Keratinocyte (primary cell): ENCODE measurements around the gene THOC1. TPM values are rescaled to one million over a fixed set of nuclear protein-coding genes. Genes with fewer than 3 reads are reported as not detected.

Experiments used
- DNase-seq: peaks from one replicate; pipeline ENCODE4 v3.0.0-alpha.2; 2011; ENCODE audit warnings: low read depth, missing footprints, low spot score
- FAIRE-seq: peaks from 2 replicates; lab custom pipeline; 2011; peaks lifted over from hg19 to GRCh38; lab: Jason Lieb, UNC
- H2AFZ ChIP-seq: 2 replicates; pipeline ENCODE4 v1.6.0; 2012; ENCODE audit warnings: low read length, control low read depth, inconsistent platforms; ENCODE audit not compliant: control insufficient read depth
- H3K27ac ChIP-seq: 2 replicates; pipeline ENCODE4 v1.5.1; 2011; ENCODE audit warnings: low read length; ENCODE audit not compliant: control insufficient read depth, insufficient read depth
- H3K27me3 ChIP-seq: 3 replicates; pipeline ENCODE4 v1.6.0; 2011; ENCODE audit warnings: low read length; ENCODE audit not compliant: control insufficient read depth, insufficient read depth; ENCODE audit errors: extremely low read depth
- H3K36me3 ChIP-seq, 2 experiments: 2 replicates in 1 of 2; 3 replicates in 1 of 2; pipeline ENCODE4 v1.5.1; 2011; ENCODE audit warnings: low read length in 2 of 2, mild to moderate bottlenecking in 1 of 2; ENCODE audit not compliant: control insufficient read depth in 2 of 2, insufficient read depth in 2 of 2; ENCODE audit errors: extremely low read depth in 1 of 2
- H3K4me1 ChIP-seq: 3 replicates; pipeline ENCODE4 v1.5.1; 2011; ENCODE audit warnings: low read length; ENCODE audit not compliant: control insufficient read depth, insufficient read depth; ENCODE audit errors: extremely low read depth
- H3K4me2 ChIP-seq: 3 replicates; pipeline ENCODE4 v1.6.0; 2011; ENCODE audit warnings: low read depth, low read length; ENCODE audit not compliant: control insufficient read depth, insufficient read depth; ENCODE audit errors: extremely low read depth
- H3K4me3 ChIP-seq, 3 experiments: fragments of 200-600 bp in 1 of 3; sonication (generic) in 1 of 3; 2 replicates in 2 of 3; 3 replicates in 1 of 3; pipeline ENCODE4 v1.5.1; 2011 to 2016; ENCODE audit warnings: low read length in 3 of 3, mild to moderate bottlenecking in 3 of 3, control low read depth in 2 of 3, inconsistent platforms in 1 of 3, low read depth in 1 of 3, mixed read lengths in 1 of 3, mixed run types in 1 of 3, moderate library complexity in 1 of 3; ENCODE audit not compliant: control insufficient read depth in 2 of 3, insufficient read depth in 2 of 3; ENCODE audit errors: extremely low read depth in 1 of 3
- H3K79me2 ChIP-seq: 2 replicates; pipeline ENCODE4 v1.6.0; 2012; ENCODE audit warnings: low read length; ENCODE audit not compliant: control insufficient read depth, insufficient read depth
- H3K9ac ChIP-seq: 3 replicates; pipeline ENCODE4 v1.6.0; 2011; ENCODE audit warnings: low read length; ENCODE audit not compliant: control insufficient read depth, insufficient read depth; ENCODE audit errors: extremely low read depth
- H3K9me1 ChIP-seq: 3 replicates; pipeline ENCODE4 v1.6.0; 2011; ENCODE audit warnings: low read length; ENCODE audit not compliant: control insufficient read depth, insufficient read depth; ENCODE audit errors: extremely low read depth
- H3K9me3 ChIP-seq: 2 replicates; pipeline ENCODE4 v1.5.1; 2012; ENCODE audit warnings: low read depth, low read length; ENCODE audit not compliant: control insufficient read depth
- H4K20me1 ChIP-seq: 3 replicates; pipeline ENCODE4 v1.6.0; 2011; ENCODE audit warnings: low read length; ENCODE audit not compliant: control insufficient read depth, insufficient read depth; ENCODE audit errors: extremely low read depth
- EZH2 ChIP-seq: IDR thresholded peaks from one replicate; pipeline ENCODE4 v1.6.1; 2012; ENCODE audit warnings: inconsistent platforms, mild to moderate bottlenecking, low read length, moderate library complexity
- dilution Hi-C: fragments of 300-500 bp; cut with MboI; formaldehyde crosslinking; loops from one replicate; pipeline ENCODE4 v1.7.0; 2020; ENCODE audit warnings: low sequenced_read_pairs; ENCODE audit not compliant: extremely low pct_ligation_motif_present
- polyA plus RNA-seq, 5 experiments: library from polyadenylated mRNA; depleted of rRNA in 3 of 5; stranded (reverse) in 3 of 5; stranded (forward) in 1 of 5; unstranded in 1 of 5; fragments of >200 nt; gene quantifications; 1 replicate in 1 of 5; 2 replicates in 3 of 5; 3 replicates in 1 of 5; pipeline versions ENCODE4 v1.2.1 to v1.2.3, GENCODE V29; 2011 to 2012; ENCODE audit warnings: missing spikeins in 2 of 5, low read depth in 1 of 5, low replicate concordance in 1 of 5
- TF ChIP-seq, protein P1 (sequence below), 3 experiments: IDR thresholded peaks in 1 of 3; conservative IDR thresholded peaks in 1 of 3; optimal IDR thresholded peaks in 1 of 3; 2 replicates in 2 of 3; 3 replicates in 1 of 3; pipeline versions ENCODE3 to v1.5.1; 2011; ENCODE audit warnings: low read length in 3 of 3, mild to moderate bottlenecking in 3 of 3, moderate library complexity in 2 of 3, control low read depth in 1 of 3, inconsistent platforms in 1 of 3; ENCODE audit not compliant: insufficient read depth in 2 of 3; ENCODE audit errors: extremely low read depth in 1 of 3

THOC1 gene
- polyA plus RNA-seq, 1 donor (not counting 4 experiments of a cell fraction or from before 2014, with no cell fraction given): 35.8 TPM

DNA sequence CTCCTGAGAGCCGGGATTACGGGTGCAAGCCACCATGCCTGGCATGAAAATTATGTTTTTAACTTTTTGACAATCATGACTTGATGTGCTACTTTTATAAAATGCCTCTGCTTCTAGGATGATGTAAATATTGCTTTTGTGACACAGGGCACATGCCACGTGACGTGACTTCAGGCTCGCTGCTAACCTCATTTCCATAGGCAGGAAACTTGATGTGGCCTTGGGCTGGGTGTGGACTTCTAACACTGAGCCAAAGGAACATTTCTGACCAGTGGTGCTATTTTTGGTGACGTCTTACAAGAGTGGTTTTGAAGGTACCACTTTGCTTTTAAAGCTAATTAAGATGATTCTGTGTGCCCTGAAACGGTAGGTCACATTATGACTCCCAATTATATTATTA lies 34.2 kb upstream of the THOC1 start:
- dilution Hi-C loops: no loop called here
- no peak for TF ChIP-seq EZH2
- TF ChIP-seq, protein P1, sequence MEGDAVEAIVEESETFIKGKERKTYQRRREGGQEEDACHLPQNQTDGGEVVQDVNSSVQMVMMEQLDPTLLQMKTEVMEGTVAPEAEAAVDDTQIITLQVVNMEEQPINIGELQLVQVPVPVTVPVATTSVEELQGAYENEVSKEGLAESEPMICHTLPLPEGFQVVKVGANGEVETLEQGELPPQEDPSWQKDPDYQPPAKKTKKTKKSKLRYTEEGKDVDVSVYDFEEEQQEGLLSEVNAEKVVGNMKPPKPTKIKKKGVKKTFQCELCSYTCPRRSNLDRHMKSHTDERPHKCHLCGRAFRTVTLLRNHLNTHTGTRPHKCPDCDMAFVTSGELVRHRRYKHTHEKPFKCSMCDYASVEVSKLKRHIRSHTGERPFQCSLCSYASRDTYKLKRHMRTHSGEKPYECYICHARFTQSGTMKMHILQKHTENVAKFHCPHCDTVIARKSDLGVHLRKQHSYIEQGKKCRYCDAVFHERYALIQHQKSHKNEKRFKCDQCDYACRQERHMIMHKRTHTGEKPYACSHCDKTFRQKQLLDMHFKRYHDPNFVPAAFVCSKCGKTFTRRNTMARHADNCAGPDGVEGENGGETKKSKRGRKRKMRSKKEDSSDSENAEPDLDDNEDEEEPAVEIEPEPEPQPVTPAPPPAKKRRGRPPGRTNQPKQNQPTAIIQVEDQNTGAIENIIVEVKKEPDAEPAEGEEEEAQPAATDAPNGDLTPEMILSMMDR (optimal IDR thresholded peaks at IDR 0.05 in 1 of 3, IDR thresholded peaks at IDR 0.05 in 1 of 3, conservative IDR thresholded peaks at IDR 0.05 in 1 of 3; ENCODE audit: extremely low read depth in 1 of 3, insufficient read depth in 2 of 3, low read length in 3 of 3): no peak
- Histone ChIP-seq H3K79me2 (no peaks in the 10 kb centered on the region), H3K36me3 (no peaks in the 10 kb centered on the region), H3K9ac (no peak overlapping the region), H3K9me1 (no peaks in the 10 kb centered on the region), H3K9me3 (no peaks in the 10 kb centered on the region), H3K27ac (no peak overlapping the region), H3K4me1 (no peaks in the 10 kb centered on the region), H3K27me3 (no peaks in the 10 kb centered on the region), H4K20me1 (no peaks in the 10 kb centered on the region), H2AFZ (no peak overlapping the region), H3K4me3 (no peak overlapping the region), H3K4me2 (no peak overlapping the region)
- FAIRE-seq (no peak), DNase-seq (no peak)

DNA sequence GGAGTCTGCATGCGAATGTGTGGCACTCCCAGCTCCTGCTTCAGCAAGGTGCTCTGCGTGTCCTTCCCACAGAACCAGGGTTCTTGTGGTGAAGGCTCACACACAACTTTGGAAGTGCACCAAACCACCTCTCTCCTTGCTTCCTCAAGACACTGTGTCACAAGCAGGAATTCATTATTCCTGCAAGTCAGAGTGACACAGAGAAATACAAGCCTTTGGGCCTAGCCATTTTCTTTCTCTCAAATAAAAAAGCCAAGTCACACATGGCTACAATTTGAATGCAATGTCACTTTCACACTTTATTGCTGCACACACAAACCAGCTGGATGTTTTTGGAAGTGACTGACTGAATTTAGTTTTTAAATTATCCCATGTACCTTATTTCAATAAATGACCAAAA lies 30.1 kb upstream of the THOC1 start:
- H3K9ac ChIP-seq: no peak overlapping the region

More for the DNA sequence above, 30.1 kb upstream of the THOC1 start:
- Histone ChIP-seq H2AFZ (no peak overlapping the region), H3K9me3 (no peaks in the 10 kb centered on the region), H3K79me2 (no peaks in the 10 kb centered on the region), H3K4me3 (no peak overlapping the region), H3K9me1 (no peaks in the 10 kb centered on the region), H3K36me3 (no peaks in the 10 kb centered on the region), H3K27ac (no peak overlapping the region), H3K27me3 (no peaks in the 10 kb centered on the region), H4K20me1 (no peaks in the 10 kb centered on the region), H3K4me2 (no peak overlapping the region), H3K4me1 (no peaks in the 10 kb centered on the region)
- FAIRE-seq (no peak), DNase-seq (no peak)
- TF ChIP-seq, protein P1 (optimal IDR thresholded peaks at IDR 0.05 in 1 of 3, IDR thresholded peaks at IDR 0.05 in 1 of 3, conservative IDR thresholded peaks at IDR 0.05 in 1 of 3; ENCODE audit: extremely low read depth in 1 of 3, insufficient read depth in 2 of 3, low read length in 3 of 3): no peak
- no peak for TF ChIP-seq EZH2
- dilution Hi-C loops: no loop called here
